Hepatocyte (in vitro differentiated cells): ENCODE data around the gene FYTTD1.

Source experiments
- EZH2 ChIP-seq: fragments of 200-600 bp; sonication (generic); IDR thresholded peaks from 2 replicates; pipeline ENCODE4 v1.6.1; 2016; ENCODE audit warnings: antibody characterized with exemption, mild to moderate bottlenecking, borderline replicate concordance
- EZH2phosphoT487 ChIP-seq: fragments of 200-600 bp; sonication (generic); IDR thresholded peaks from one replicate; pipeline ENCODE4 v1.6.1; 2018; ENCODE audit warnings: antibody characterized with exemption, mild to moderate bottlenecking, low read depth, moderate library complexity; ENCODE audit not compliant: unreplicated experiment, severe bottlenecking
- TF ChIP-seq, protein P1 (sequence below): fragments of 200-600 bp; sonication (generic); IDR thresholded peaks from 2 replicates; pipeline ENCODE4 v1.5.1; 2016; ENCODE audit warnings: antibody characterized with exemption, mild to moderate bottlenecking; ENCODE audit not compliant: poor library complexity

- TF ChIP-seq, protein P1, sequence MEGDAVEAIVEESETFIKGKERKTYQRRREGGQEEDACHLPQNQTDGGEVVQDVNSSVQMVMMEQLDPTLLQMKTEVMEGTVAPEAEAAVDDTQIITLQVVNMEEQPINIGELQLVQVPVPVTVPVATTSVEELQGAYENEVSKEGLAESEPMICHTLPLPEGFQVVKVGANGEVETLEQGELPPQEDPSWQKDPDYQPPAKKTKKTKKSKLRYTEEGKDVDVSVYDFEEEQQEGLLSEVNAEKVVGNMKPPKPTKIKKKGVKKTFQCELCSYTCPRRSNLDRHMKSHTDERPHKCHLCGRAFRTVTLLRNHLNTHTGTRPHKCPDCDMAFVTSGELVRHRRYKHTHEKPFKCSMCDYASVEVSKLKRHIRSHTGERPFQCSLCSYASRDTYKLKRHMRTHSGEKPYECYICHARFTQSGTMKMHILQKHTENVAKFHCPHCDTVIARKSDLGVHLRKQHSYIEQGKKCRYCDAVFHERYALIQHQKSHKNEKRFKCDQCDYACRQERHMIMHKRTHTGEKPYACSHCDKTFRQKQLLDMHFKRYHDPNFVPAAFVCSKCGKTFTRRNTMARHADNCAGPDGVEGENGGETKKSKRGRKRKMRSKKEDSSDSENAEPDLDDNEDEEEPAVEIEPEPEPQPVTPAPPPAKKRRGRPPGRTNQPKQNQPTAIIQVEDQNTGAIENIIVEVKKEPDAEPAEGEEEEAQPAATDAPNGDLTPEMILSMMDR, result no peak
- TF ChIP-seq EZH2 (no peak), EZH2phosphoT487 (no peak)
These were observed 927 bp upstream of the FYTTD1 start for GRCh38 chr3:197748597-197749314.
